Muscle of back (tissue), 11 donors: ENCODE data around the gene RALGAPA2. TPM values are rescaled to one million over a fixed set of nuclear protein-coding genes. Genes with fewer than 3 reads are reported as not detected.

Experiments used
- DNase-seq, 3 donors: peaks; one replicate each; pipeline versions ENCODE4 v3.0.0 to v3.0.0-alpha.2; 2013
- polyA plus RNA-seq, 10 donors: library from polyadenylated mRNA; unstranded; fragments of 120-200 nt; gene quantifications; one replicate each; pipeline ENCODE4 v1.2.1, GENCODE V29; 2013; ENCODE audit not compliant: insufficient read length in 10 of 10

The RALGAPA2 gene
- polyA plus RNA-seq, 10 donors: 6.8 to 12.3 (median 10.2) TPM

GRCh38 chr20:20729563-20729962 is 17.1 kb upstream of the RALGAPA2 start:
- no peak for DNase-seq

DNA sequence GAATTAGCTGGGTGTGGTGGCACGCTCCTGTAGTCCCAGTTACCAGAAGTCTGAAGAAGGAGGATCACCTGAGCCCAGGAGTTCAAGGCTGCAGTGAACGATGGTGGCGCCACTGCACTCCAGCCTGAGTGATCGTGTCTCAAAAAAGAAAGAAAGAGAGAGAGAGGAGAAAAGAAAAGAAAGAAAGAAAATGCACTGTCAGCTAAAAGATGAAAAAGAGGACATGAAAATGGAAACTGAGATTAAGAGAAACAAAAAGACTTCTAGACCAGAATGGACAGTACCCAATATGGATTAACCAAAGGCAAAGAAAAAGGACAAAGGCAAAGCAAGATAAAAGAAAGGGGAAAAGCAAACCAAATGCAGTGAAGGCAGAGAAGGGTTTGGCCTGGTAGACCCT is 9.0 kb upstream of the RALGAPA2 start:
- no peak for DNase-seq

GRCh38 chr20:20720158-20720557 is 7.7 kb upstream of the RALGAPA2 start:
- DNase-seq: no peak

GRCh38 chr20:20719411-20719810 is 7.0 kb upstream of the RALGAPA2 start:
- no peak for DNase-seq

GRCh38 chr20:20713244-20713765 is 861 bp upstream of the RALGAPA2 start:
- DNase-seq: no peak

GRCh38 chr20:20712004-20712473 is 405 bp downstream of the RALGAPA2 start:
- DNase-seq: no peak

DNA sequence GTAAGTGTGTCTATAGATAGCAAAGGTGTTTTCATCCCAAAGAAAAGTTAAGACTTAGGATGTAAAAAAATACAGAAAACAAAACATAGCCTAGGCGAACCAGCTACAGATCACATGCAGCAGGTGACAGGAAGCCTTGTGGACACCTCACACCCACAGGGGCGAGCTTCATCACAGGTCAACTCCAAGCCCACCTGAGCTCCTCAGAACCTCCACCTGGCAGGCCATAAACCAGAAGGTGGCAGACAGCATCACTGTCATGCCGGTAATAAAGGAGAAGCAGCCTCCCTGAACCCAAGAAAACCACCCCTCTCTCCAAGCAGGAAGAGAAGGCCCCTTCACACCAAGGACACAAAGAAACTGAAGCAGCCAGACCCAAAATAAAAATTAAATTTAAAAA is 1.0 kb downstream of the RALGAPA2 start:
- DNase-seq: peak in 1 of 3 donors; percentile 21

GRCh38 chr20:20710443-20711315 is 1.8 kb downstream of the RALGAPA2 start:
- no peak for DNase-seq

DNA sequence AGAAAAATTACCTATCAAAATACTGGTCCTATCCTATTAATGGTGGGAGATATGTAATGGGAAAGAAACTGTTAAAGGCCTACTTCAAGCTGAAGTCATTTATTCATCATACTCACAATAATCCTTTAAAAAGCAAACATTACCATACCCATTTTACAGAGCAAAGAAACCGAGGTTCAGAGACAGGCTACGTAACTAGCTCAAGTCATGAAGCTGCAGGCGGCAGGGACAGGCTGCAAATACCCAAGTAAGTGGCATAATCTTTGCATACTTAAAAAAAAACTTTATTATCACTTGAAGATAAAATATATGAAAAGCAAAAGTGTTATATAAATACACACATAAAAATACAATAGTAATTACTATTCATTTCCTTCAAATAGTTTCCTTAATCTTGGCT is 2.6 kb downstream of the RALGAPA2 start:
- no peak for DNase-seq

GRCh38 chr20:20706285-20706684 is 6.2 kb downstream of the RALGAPA2 start:
- DNase-seq: no peak

DNA sequence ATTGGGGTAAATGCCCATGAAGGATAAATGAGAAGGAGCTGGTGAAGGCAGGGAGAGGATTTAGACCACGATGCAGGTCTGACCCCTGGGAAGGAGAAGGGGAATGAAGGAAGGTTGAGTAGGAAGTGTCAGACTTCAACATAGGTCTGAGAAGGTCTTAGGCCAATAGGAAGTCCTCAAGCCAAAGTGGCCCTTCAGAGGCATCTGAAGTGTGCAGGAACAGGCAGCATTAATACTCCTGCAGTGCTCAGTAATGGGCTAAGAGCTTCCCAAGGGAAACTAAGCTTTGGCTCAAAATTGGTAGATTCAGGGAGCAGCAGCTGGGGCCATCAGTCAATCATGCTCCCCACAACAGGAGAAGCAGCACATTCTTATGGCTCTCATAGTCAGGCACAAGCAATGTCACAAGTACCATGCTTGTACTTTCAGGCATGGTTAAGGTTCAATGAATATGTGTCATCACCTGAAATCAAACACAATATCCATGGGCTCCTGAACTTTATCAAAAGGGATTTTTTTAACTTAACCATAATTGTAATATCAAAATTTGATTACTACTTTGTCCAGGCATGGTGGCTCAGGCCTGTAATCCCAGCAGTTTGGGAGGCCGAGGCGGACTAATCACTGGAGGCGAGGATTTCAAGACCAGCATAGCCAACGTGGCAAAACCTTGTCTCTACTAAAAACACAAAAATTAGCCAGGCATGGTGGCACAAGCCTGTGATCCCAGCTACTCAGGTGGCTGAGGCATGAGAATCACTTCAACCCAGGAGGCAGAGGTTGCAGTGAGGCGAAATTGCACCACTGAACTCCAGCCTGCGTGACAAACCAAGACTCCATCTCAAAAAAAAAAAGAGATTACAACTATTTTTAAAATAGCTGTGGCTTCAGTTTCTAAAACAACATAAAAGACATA is 9.9 kb downstream of the RALGAPA2 start:
- no peak for DNase-seq

DNA sequence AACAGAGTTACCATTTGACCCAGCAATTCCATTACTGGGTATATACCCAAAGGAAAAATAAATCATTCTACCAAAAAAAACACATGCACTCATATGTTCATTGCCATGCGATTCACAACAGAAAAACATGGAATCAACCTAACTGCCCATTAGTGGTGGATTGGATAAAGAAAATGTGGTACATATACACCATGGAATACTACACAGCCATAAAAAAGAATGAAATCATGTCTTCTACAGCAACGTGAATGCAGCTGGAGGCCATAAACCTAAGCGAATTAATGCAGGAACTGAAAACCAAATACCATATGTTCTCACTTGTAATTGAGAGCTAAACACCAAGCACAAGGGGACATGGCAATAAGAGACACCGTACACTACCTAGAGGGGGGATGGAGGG is 12.5 kb downstream of the RALGAPA2 start:
- no peak for DNase-seq

DNA sequence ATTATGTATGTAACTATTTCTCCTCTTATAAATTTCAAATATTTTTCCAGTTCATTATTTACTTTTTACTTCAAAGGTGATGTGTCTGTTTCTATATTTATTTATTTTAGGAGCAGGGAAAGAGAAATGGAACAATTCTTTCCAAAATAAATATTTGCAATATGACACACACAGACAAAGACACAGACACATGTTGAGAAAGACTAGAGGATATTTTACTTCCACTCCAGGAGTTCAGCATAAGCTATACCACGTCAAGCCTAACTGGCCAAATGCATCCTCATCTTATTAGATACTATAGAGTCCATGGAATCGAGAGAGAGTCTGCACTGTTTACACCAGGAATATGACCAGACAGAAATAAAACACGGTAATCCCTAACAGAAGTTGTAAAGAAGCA is 13.3 kb downstream of the RALGAPA2 start:
- DNase-seq: no peak

DNA sequence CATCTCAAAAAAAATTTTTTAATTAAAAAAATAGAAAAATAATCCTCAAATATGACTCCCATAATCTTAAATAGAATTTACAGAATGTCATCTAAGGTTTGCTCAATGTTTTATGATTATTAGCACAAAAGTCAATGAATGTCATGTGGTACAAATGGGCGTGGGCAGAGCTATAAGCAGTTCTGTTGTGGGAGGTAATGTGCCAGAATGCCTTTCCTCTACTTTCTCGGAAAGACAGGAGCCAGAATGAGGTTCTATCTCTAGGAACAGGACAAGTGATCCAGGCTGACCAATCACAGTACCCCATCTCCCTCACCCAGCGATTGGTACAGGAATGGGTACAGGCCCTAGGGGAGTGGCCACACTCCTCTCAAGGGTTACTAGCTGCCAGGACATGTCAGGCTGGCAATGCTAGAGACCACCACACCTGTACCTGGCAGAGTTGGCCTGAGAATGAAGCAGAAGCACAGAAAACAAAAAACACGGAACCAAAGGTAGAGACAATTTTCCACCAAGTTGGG is 15.1 kb downstream of the RALGAPA2 start:
- DNase-seq: no peak

DNA sequence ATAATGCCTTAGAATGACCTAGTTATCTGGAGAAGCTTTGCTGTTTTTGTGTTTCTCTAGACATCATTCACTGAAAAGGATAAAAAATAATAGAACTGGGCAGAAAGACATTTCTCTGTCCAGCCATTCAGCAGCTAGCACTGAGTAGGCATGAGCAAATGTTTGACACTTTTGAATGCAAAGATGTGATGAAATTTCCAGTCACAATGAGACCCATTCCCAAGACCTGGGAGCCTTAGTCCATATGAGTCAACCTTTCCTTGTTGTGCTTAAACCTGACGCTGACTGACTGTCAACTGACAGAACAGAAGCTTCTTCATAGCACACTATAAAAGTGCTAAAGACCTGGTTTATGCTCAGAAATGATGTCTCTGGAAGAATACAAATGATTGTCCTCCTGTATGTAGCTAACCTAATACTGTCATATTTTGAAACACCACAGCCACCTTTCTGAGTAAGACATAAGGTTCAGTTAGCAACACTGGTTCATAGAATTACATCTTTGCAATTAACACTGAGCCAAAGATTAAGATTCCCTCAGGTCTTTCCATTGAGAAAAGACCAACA is 17.1 kb downstream of the RALGAPA2 start:
- no peak for DNase-seq

GRCh38 chr20:20694591-20694990 is 17.9 kb downstream of the RALGAPA2 start:
- DNase-seq: no peak

DNA sequence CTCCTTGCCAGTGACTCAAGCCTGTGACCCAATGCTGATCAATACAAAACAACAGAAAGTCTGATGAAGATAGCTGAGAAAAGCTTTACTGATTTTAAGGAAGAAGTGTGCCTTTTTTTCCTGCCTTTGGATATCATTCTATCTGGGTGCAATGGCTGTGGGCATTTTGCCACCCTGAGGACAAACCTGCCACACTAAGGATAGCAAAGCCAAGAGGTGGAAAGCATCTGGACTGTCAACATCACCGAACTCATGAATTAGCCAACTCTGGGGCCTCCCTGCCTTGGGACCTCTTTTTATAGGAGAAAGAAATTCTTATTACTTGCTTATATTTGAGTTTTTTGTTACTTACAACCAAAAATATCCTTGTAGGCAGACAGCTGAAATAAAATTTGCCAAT is 19.9 kb downstream of the RALGAPA2 start:
- DNase-seq: no peak

GRCh38 chr20:20691477-20692235 is 20.8 kb downstream of the RALGAPA2 start:
- DNase-seq: no peak

DNA sequence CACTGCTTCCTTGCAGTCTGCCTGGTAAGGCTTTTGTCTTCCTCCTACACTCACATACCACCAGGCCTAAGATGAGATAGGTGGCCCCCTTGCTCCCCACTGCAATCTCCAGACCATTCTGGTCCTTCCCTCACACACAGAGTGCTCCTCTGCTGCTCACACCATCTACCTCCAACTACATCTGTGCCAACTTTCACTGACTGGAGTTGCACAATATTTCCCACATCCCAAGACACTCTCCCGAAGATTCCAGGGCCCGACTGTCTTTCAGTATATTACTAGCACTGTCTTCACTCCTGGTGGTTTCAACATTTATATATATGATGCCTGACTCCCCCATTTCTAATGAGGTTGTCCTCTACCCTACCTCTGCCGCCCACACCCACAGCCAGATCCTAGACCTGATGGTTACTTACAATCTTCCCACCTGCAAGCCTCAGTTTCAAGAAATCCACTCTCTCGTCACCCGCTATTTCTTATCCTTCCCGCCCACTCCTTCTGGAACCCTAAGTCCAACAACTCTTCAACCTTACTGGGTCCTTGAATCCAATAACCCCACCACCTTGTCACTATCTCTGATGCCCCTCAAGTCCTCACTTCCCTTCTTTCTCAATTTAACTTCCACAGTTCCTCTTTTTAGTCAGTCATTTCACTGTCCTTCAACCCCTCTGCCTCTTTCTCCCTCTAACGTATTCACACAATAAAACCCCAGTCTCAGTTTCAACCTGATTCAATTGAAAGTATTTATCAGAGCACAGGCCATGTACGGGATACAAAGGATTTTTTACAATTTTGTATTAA is 21.6 kb downstream of the RALGAPA2 start:
- no peak for DNase-seq

- no peak for DNase-seq
Measured at GRCh38 chr20:20687319-20687718, 25.1 kb downstream of the RALGAPA2 start.
